Stimulated activated CD8-positive, alpha-beta memory T cell treated with anti-CD3 and anti-CD28 coated beads, Interleukin-7, amount 100 ng/mL, for 4 hours (primary cell): ENCODE data around the gene PIAS3.
"Not testable (repeated sequence)": the region's sequence is repeated elsewhere in the genome, so short reads cannot be mapped to it uniquely, and the experiment has no call there.

Experiments
- DNase-seq, 2 donors: peaks; one replicate each; pipeline ENCODE4 v3.0.0-alpha.2; 2020; ENCODE audit warnings: low read depth in 2 of 2

Gene PIAS3

GRCh38 chr1:145823565-145824498, 35.0 kb downstream of the PIAS3 start, which contains the start of the genes POLR3C and RNF115:
Gene POLR3C, plus strand, starts transcription at chr1:145824200. Its CDS starts 1,577 bp downstream, at chr1:145825777.
Gene RNF115, minus strand, starts transcription at chr1:145824095. Its CDS starts 222 bp downstream, at chr1:145823873.
- DNase-seq, result peak; percentile 66 to 82

DNA sequence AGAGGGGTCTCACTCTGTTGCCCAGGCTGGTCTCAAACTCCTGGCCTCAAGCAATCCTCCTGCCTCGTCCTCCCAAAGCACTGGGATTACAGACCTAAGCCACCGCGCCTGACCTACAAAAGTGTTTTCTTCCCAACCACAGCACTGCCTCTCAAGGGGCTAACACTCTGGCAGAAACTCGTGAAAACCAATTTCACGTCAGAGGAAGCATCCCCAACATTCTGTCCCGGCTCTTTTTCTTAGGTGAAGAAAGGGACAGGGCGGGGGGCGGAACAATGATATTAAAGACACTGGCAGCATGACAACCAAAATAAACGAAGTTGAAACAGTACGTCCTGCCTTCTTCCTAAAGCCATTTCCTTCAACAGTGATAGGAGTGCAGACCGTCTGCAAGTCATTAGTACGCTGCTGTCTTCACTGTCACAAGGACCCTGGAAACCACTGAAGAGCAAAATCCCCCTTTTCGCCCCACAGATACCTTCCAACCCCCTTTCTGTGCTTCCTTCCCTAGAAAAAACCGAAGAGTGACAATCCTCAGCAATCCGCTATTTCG, 36.0 kb downstream of the PIAS3 start:
- DNase-seq, result not testable (repeated sequence)

- not testable (repeated sequence) for DNase-seq
Observed at GRCh38 chr1:145818095-145818494, 40.8 kb downstream of the PIAS3 start.

DNA sequence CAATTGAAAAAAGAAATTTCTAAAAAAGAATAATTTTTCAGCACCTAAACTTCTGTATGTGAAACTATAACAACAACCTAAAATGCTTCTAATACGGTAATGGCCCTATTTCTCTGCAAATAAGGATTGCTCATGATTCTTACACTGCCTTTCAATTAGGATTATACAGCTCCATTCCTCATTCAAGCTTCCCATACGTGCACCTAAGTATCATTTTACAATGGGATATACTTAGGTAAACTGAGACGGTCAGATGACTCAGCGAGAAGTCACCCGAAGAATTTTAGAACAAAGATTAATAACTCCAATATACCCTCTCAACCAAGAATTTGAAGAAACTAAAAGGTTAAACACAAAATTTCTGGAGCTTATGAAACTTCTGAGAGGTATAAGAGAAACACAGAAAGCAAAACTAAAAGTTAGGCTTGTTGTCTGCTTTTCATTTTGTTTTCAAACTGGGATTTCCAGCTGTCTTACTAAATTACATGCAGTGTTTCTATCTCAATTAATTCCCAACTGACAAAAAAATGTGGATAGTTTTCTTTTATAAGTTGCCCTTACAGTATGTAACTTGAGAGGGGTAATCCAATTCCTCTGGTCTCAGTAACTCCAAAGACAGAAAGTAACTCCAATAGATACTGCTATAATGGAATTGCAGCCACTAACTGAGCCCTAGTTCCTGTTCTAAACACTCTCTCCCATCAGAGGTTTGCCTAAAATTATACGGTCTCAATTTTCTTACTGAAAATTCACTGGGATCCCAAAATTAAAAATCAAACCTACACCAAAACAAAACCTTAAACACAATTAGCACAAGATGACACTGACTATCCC, 45.7 kb downstream of the PIAS3 start:
- DNase-seq, result not testable (repeated sequence)

GRCh38 chr1:145806844-145807243, 52.0 kb downstream of the PIAS3 start:
- DNase-seq, result no peak

GRCh38 chr1:145806408-145806807, 52.5 kb downstream of the PIAS3 start:
- DNase-seq, result no peak

GRCh38 chr1:145805057-145805456, 53.8 kb downstream of the PIAS3 start:
- DNase-seq, result no peak

- no peak for DNase-seq
Observed at GRCh38 chr1:145804235-145805045, 54.4 kb downstream of the PIAS3 start.

DNA sequence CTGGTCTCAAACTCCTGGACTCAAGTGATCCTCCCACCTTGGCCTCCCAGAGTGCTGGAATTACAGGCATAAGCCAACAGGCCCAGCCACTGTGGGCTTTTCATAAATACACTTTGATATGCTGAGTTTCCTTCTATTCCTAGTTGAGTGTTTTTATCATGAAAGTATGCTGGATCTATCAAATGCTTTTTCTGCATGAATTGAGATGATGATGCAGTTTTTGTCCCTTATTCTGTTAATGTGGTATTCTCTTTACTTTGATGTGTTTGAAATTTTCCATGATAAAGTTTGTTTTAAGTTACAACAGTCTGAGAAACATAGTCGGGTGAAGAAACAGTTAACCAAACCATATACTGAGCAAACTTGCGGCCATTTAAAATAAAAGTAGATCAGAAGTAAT, 59.1 kb downstream of the PIAS3 start:
- DNase-seq, result no peak
